GM12878 (cell line): ENCODE results near the gene CAVIN1. TPM values are rescaled to one million over a fixed set of nuclear protein-coding genes. Genes with fewer than 3 reads are reported as not detected.

Source experiments
- ATAC-seq: fragments of 200-7000 bp; cut with Tn5 transposase; 3 replicates; pipeline ENCODE4 v1.9.1; 2020; ENCODE audit warnings: mild to moderate bottlenecking, moderate library complexity
- BruUV-seq: library from RNA; stranded (reverse); fragments of 400-500 nt; replicated peaks from 2 replicates; lab custom pipeline; 2021; lab: Mats Ljungman, UMichigan
- CTCF ChIA-PET: fragments of 300-600 bp; sonication (Branson Sonifier 250); formaldehyde crosslinking; extraction: SDS; loops from one replicate; lab custom pipeline; 2021; ENCODE audit warnings: inconsistent platforms; lab: Yijun Ruan, JAX
- POLR2A ChIA-PET: fragments of 350-600 bp; formaldehyde crosslinking; extraction: SDS; loops from one replicate; lab custom pipeline; 2021; ENCODE audit warnings: inconsistent platforms; lab: Charles Lee
- RAD21 ChIA-PET: fragments of 300-600 bp; sonication (Branson Sonifier 250); formaldehyde crosslinking; loops from one replicate; lab custom pipeline; 2023; ENCODE audit warnings: antibody characterized with exemption; ENCODE audit not compliant: unreplicated experiment; lab: Charles Lee
- SMC1A ChIA-PET: fragments of 300-600 bp; sonication (Branson Sonifier 250); formaldehyde crosslinking; loops from one replicate; lab custom pipeline; 2023; ENCODE audit not compliant: unreplicated experiment, uncharacterized antibody; lab: Charles Lee
- DNase-seq: peaks from one replicate; pipeline ENCODE4 v3.0.0-alpha.2; 2011; ENCODE audit warnings: low read depth, low spot score
- FAIRE-seq: peaks from 3 replicates; lab custom pipeline; 2011; peaks lifted over from hg19 to GRCh38; lab: Jason Lieb, UNC
- H2AFZ ChIP-seq: 2 replicates; pipeline ENCODE4 v1.6.0; 2011; ENCODE audit warnings: low read depth, low read length, control low read depth; ENCODE audit not compliant: control insufficient read depth
- H3K27ac ChIP-seq: 2 replicates; pipeline ENCODE4 v1.5.1; 2011; ENCODE audit warnings: control low read depth; ENCODE audit not compliant: control insufficient read depth, insufficient read depth
- H3K27me3 ChIP-seq, 2 experiments: replicated peaks in 1 of 2; 2 replicates each; pipeline versions ENCODE4 v1.6.0 to v1.6.1; 2011; ENCODE audit warnings: low read length in 1 of 2; ENCODE audit not compliant: control insufficient read depth in 2 of 2, insufficient read depth in 2 of 2
- H3K36me3 ChIP-seq, 2 experiments: 2 replicates each; pipeline ENCODE4 v1.5.1; 2011; ENCODE audit warnings: low read length in 1 of 2; ENCODE audit not compliant: control insufficient read depth in 2 of 2, insufficient read depth in 2 of 2
- H3K4me1 ChIP-seq: 2 replicates; pipeline ENCODE4 v1.6.1; 2011; ENCODE audit warnings: mild to moderate bottlenecking, low read length, moderate library complexity, mixed read lengths; ENCODE audit not compliant: control insufficient read depth, insufficient read depth
- H3K4me2 ChIP-seq: 2 replicates; pipeline ENCODE4 v1.6.0; 2011; ENCODE audit warnings: control low read depth; ENCODE audit not compliant: control insufficient read depth, insufficient read depth
- H3K4me3 ChIP-seq: fragments of 200-600 bp; sonication (generic); 2 replicates; pipeline ENCODE4 v1.5.1; 2016
- H3K79me2 ChIP-seq: 2 replicates; pipeline ENCODE4 v1.6.0; 2011; ENCODE audit warnings: low read length; ENCODE audit not compliant: control insufficient read depth, insufficient read depth
- H3K9ac ChIP-seq: 2 replicates; pipeline ENCODE4 v1.8.0; 2011; ENCODE audit warnings: low read length, control low read depth, mixed read lengths; ENCODE audit not compliant: control insufficient read depth, insufficient read depth
- H3K9me3 ChIP-seq: replicated peaks from 3 replicates; pipeline ENCODE4 v1.5.1; 2011; ENCODE audit warnings: mild to moderate bottlenecking, low read length; ENCODE audit not compliant: control insufficient read depth, insufficient read depth
- H4K20me1 ChIP-seq: 2 replicates; pipeline ENCODE4 v1.6.0; 2011; ENCODE audit not compliant: control insufficient read depth, insufficient read depth
- ASH2L ChIP-seq: fragments of 300-600, 200-600 bp; sonication (generic); IDR thresholded peaks from 2 replicates; pipeline ENCODE4 v1.6.1; 2017; ENCODE audit warnings: low read depth, mild to moderate bottlenecking, borderline replicate concordance
- BCL11A ChIP-seq: IDR thresholded peaks from 2 replicates; pipeline ENCODE4 v1.6.1; 2011; ENCODE audit warnings: low read depth, low read length
- CEBPB ChIP-seq, 2 experiments: fragments of 150-350 bp in 1 of 2; IDR thresholded peaks; 2 replicates each; pipeline ENCODE4 v1.6.1; 2012 to 2014; ENCODE audit warnings: low read depth in 2 of 2, low read length in 2 of 2, borderline replicate concordance in 1 of 2, inconsistent platforms in 1 of 2
- CREB1 ChIP-seq: IDR thresholded peaks from 2 replicates; pipeline ENCODE4 v1.6.1; 2012; ENCODE audit warnings: low read depth, mild to moderate bottlenecking, inconsistent platforms
- ESRRA ChIP-seq: IDR thresholded peaks from 2 replicates; pipeline ENCODE4 v1.6.1; 2012; ENCODE audit warnings: mild to moderate bottlenecking, low read length, improper control_type of control experiment
- IKZF1 ChIP-seq: fragments of 450-650 bp; conservative IDR thresholded peaks from 2 replicates; pipeline ENCODE4 v1.6.1; 2017; ENCODE audit warnings: antibody characterized with exemption, mild to moderate bottlenecking
- NFIC ChIP-seq: IDR thresholded peaks from 2 replicates; pipeline ENCODE4 v1.6.1; 2012; ENCODE audit warnings: low read depth, mild to moderate bottlenecking, inconsistent platforms, low read length, moderate library complexity
- PAX5 ChIP-seq: IDR thresholded peaks from 2 replicates; pipeline ENCODE4 v1.6.1; 2011; ENCODE audit warnings: low read depth, low read length, borderline replicate concordance
- POLR2A ChIP-seq: IDR thresholded peaks from 2 replicates; pipeline ENCODE4 v1.6.1; 2011; ENCODE audit warnings: low read depth, mild to moderate bottlenecking, low read length
- POLR2AphosphoS2 ChIP-seq: IDR thresholded peaks from 2 replicates; pipeline ENCODE4 v1.6.1; 2011; ENCODE audit warnings: low read depth, mild to moderate bottlenecking, low read length, improper control_type of control experiment, moderate library complexity
- SREBF2 ChIP-seq: IDR thresholded peaks from 2 replicates; pipeline ENCODE4 v1.6.1; 2012; ENCODE audit warnings: mild to moderate bottlenecking, low read length
- TCF12 ChIP-seq: IDR thresholded peaks from 2 replicates; pipeline ENCODE4 v1.6.1; 2011; ENCODE audit warnings: low read depth, mild to moderate bottlenecking, low read length
- WRNIP1 ChIP-seq: IDR thresholded peaks from 2 replicates; pipeline ENCODE4 v1.6.1; 2011; ENCODE audit warnings: low read depth, low read length, improper control_type of control experiment, borderline replicate concordance
- ZBED1 ChIP-seq: IDR thresholded peaks from 2 replicates; pipeline ENCODE4 v1.6.1; 2016; ENCODE audit warnings: borderline replicate concordance
- WGBS: methylation state at CpG from one replicate; pipeline ENCODE4 v1.1.6; 2016; ENCODE audit warnings: low lambda C conversion rate; ENCODE audit not compliant: insufficient replicate concordance, insufficient coverage; ENCODE audit errors: missing lambda C conversion rate; 5-methylcytosine and 5-hydroxymethylcytosine counted together
- in situ Hi-C: fragments of 300-500 bp; cut with MboI; formaldehyde crosslinking; loops from 9 replicates; pipeline ENCODE4 v1.14.3; 2018; ENCODE audit warnings: mixed read lengths
- intact Hi-C: fragments of 100-400 bp; cut with micrococcal nuclease; formaldehyde crosslinking; loops from one replicate; pipeline ENCODE4 v1.14.2; 2022; ENCODE audit not compliant: unreplicated experiment
- polyA plus RNA-seq, 11 experiments: library from polyadenylated mRNA; depleted of rRNA in 4 of 11; unstranded in 6 of 11; stranded (reverse) in 5 of 11; fragments of >200 nt; fragmentation: Nextera tagmentation in 4 of 11; fragmentation: Illumina TruSeq in 1 of 11; extraction: Ambion mirVana in 4 of 11; extraction: Trizol in 1 of 11; gene quantifications; 1 replicate in 1 of 11; 2 replicates in 10 of 11; pipeline versions ENCODE4 v1.2.1 to v1.2.3, GENCODE V29; 2011 to 2016; ENCODE audit warnings: inconsistent platforms in 2 of 11, missing spikeins in 2 of 11, low read depth in 1 of 11
- total RNA-seq, 4 experiments: library from RNA; depleted of rRNA in 3 of 4; stranded (reverse); fragments of >200 nt in 3 of 4; fragmentation: Illumina TruSeq in 1 of 4; extraction: Trizol in 1 of 4; gene quantifications; 2 replicates each; pipeline versions ENCODE4 v1.2.1 to v1.2.3, GENCODE V29; 2013 to 2021
- TF ChIP-seq, protein P1 (sequence below): fragments of 450-650 bp; IDR thresholded peaks from 2 replicates; pipeline ENCODE4 v1.6.1; 2018; ENCODE audit warnings: mild to moderate bottlenecking, low read depth, moderate library complexity; ENCODE audit not compliant: partially characterized antibody
- TF ChIP-seq, protein P2 (sequence below): fragments of 450-650 bp; IDR thresholded peaks from 2 replicates; pipeline ENCODE4 v1.6.1; 2017; ENCODE audit warnings: mild to moderate bottlenecking, low read depth, inconsistent platforms; ENCODE audit not compliant: poor library complexity, severe bottlenecking

CAVIN1 gene
- total and polyA plus RNA-seq, 10 of the 15 experiments (the other 5 are each of a cell fraction or from before 2014, with no cell fraction given), result 0.03 to 1.1 (median 0.37) TPM

DNA sequence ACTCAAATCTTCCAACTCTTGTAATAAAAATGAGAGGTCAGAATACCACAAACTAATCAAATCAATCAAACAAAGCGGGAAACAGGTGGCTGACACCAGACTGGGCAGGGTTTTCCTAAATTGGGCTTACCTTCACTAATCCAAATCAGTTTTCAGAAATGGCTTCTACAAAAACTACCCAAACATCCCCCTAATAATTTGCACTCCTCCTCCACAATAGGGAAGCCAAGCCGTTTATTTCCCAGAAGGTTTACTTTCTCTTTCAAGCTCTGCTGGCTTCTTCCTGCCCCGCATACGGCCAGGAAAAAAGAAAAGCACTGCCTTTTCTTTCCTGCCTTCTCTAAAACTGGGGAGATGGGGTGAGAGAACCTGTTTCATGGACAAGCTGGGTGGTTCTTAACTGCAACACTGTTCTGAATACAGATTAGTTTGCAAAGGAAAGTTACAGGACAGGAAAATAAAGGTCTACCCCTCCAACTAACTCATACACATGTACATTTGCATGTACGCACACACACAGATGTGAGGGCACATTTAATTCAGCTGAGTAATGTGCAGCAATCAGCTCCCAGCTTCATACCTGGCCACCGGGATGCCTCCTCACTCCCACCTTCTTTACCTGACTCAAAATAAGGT lies 44.0 kb downstream of the CAVIN1 start:
- SMC1A ChIA-PET, result interaction anchor here (0.9 to 2.9 kb wide), 14 partner anchors 10 to 226 kb away, joined by 3 to 22 read pairs (median 4); partner anchors contain the start of gene STAT3
- H3K4me2 ChIP-seq, result peak overlapping the region; percentile 74
- CTCF ChIA-PET, result interaction anchor here (1.0 to 3.1 kb wide), 7 partner anchors 9 to 361 kb away, joined by 3 to 11 read pairs (median 5); partner anchors contain the start of gene STAT3
- FAIRE-seq (peak; percentile 61), ATAC-seq (peak; percentile 63), DNase-seq (peak; percentile 41)
- H3K36me3 ChIP-seq, result 0 out of 4 replicates have a peak, but pooled peaks cover 0 to 4% of the 10 kb centered on the region in 2 experiments
- peaks cover 86% of the 10 kb centered on the region for H3K79me2 ChIP-seq
- in situ Hi-C loops, result no loop called here
- intact Hi-C loops, result no loop called here
- H3K27me3 ChIP-seq, result no peaks in the 10 kb centered on the region
- peak overlapping the region; percentile 80 for H3K4me3 ChIP-seq
- no peak overlapping the region; the same call in 1 of the 2 replicates for H2AFZ ChIP-seq
- H3K9me3 ChIP-seq, result no peaks in the 10 kb centered on the region
- H4K20me1 ChIP-seq, result no peaks in the 10 kb centered on the region
- H3K27ac ChIP-seq, result peak overlapping the region; percentile 90
- RAD21 ChIA-PET, result interaction anchor here (0.6 to 2.8 kb wide), 8 partner anchors 10 to 67 kb away, joined by 3 to 23 read pairs (median 4); partner anchors contain the start of gene STAT3
- peaks cover 29% of the 10 kb centered on the region for H3K4me1 ChIP-seq
- BruUV-seq, result no TSS peak
- POLR2A ChIA-PET, result interaction anchor here (1.1 to 2.8 kb wide), 9 partner anchors 8 to 42 kb away, joined by 3 to 22 read pairs (median 6); partner anchors contain the start of gene STAT3
- 3% methylated on average over 6 of the region's 6 CpGs for WGBS
- peak overlapping the region; percentile 65 for H3K9ac ChIP-seq
- TF ChIP-seq CEBPB (IDR thresholded peaks at IDR 0.05; ENCODE audit: borderline replicate concordance in 1 of 2, low read depth in 2 of 2, low read length in 2 of 2) (peak in 1 of 2 experiments; percentile 70; a peak in 1 of 4 replicates), ASH2L (peak; percentile 59; the same call in 1 of the 2 replicates), PAX5 (no peak), CREB1 (peak; percentile 7; the same call in 1 of the 2 replicates), SREBF2 (no peak), IKZF1 (peak; percentile 64), BCL11A (peak; percentile 36; the same call in 1 of the 2 replicates), NFIC (peak; percentile 82), TCF12 (peak; percentile 81; the same call in 1 of the 2 replicates), ZBED1 (0 out of 2 replicates have a peak, but pooled peaks have one; percentile 62), POLR2AphosphoS2 (0 out of 2 replicates have a peak, but pooled peaks have one; percentile 32), WRNIP1 (0 out of 2 replicates have a peak, but pooled peaks have one; percentile 53), POLR2A (no peak), ESRRA (no peak)
- TF ChIP-seq, protein P1, sequence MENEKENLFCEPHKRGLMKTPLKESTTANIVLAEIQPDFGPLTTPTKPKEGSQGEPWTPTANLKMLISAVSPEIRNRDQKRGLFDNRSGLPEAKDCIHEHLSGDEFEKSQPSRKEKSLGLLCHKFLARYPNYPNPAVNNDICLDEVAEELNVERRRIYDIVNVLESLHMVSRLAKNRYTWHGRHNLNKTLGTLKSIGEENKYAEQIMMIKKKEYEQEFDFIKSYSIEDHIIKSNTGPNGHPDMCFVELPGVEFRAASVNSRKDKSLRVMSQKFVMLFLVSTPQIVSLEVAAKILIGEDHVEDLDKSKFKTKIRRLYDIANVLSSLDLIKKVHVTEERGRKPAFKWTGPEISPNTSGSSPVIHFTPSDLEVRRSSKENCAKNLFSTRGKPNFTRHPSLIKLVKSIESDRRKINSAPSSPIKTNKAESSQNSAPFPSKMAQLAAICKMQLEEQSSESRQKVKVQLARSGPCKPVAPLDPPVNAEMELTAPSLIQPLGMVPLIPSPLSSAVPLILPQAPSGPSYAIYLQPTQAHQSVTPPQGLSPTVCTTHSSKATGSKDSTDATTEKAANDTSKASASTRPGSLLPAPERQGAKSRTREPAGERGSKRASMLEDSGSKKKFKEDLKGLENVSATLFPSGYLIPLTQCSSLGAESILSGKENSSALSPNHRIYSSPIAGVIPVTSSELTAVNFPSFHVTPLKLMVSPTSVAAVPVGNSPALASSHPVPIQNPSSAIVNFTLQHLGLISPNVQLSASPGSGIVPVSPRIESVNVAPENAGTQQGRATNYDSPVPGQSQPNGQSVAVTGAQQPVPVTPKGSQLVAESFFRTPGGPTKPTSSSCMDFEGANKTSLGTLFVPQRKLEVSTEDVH, result no peak
- TF ChIP-seq, protein P2, sequence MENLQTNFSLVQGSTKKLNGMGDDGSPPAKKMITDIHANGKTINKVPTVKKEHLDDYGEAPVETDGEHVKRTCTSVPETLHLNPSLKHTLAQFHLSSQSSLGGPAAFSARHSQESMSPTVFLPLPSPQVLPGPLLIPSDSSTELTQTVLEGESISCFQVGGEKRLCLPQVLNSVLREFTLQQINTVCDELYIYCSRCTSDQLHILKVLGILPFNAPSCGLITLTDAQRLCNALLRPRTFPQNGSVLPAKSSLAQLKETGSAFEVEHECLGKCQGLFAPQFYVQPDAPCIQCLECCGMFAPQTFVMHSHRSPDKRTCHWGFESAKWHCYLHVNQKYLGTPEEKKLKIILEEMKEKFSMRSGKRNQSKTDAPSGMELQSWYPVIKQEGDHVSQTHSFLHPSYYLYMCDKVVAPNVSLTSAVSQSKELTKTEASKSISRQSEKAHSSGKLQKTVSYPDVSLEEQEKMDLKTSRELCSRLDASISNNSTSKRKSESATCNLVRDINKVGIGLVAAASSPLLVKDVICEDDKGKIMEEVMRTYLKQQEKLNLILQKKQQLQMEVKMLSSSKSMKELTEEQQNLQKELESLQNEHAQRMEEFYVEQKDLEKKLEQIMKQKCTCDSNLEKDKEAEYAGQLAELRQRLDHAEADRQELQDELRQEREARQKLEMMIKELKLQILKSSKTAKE, result peak; percentile 82
